ENCODE measurements around the gene ADK. TPM values are rescaled to one million over a fixed set of nuclear protein-coding genes. Genes with fewer than 3 reads are reported as not detected.
"Not testable (repeated sequence)": the region's sequence is repeated elsewhere in the genome, so short reads cannot be mapped to it uniquely, and the experiment has no call there.

ADK gene
- polyA plus RNA-seq, 1 experiment: 41.9 TPM

DNA sequence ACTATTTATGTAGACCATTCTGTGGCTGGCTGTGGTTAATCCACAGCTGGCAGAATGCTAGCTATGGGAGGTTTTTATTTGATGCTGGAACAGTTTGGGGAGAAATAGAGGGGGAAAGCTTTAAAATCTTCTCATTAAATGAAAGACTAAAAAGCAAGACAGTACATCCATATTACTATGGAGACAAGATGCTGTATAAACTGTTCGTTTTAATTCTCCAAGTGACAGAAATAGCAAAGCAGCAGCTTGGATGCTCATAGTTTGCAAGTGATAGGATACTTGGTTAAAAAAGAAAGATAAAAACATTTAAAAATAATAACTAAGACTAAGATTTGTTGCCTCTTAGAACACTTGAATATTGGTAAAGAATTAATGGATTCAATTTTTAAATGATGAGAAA lies 370.5 kb downstream of the ADK start:
- H3K27ac ChIP-seq (ENCODE audit: low read depth, low read length): no peak overlapping the region
- ChIA-PET CTCF (no interaction called here), POLR2A (no interaction called here)
- DNase-seq (ENCODE audit: low read depth, low spot score): no peak
- no peak overlapping the region for H3K4me3 ChIP-seq (ENCODE audit: low read depth, low read length)
- no peaks in the 10 kb centered on the region for H3K9me3 ChIP-seq (ENCODE audit: control insufficient read depth, insufficient read depth, low read length)
- TF ChIP-seq, protein P1, sequence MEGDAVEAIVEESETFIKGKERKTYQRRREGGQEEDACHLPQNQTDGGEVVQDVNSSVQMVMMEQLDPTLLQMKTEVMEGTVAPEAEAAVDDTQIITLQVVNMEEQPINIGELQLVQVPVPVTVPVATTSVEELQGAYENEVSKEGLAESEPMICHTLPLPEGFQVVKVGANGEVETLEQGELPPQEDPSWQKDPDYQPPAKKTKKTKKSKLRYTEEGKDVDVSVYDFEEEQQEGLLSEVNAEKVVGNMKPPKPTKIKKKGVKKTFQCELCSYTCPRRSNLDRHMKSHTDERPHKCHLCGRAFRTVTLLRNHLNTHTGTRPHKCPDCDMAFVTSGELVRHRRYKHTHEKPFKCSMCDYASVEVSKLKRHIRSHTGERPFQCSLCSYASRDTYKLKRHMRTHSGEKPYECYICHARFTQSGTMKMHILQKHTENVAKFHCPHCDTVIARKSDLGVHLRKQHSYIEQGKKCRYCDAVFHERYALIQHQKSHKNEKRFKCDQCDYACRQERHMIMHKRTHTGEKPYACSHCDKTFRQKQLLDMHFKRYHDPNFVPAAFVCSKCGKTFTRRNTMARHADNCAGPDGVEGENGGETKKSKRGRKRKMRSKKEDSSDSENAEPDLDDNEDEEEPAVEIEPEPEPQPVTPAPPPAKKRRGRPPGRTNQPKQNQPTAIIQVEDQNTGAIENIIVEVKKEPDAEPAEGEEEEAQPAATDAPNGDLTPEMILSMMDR (IDR thresholded peaks at IDR 0.05; ENCODE audit: low read depth, low read length): no peak
- H3K27me3 ChIP-seq (ENCODE audit: control insufficient read depth, insufficient read depth, low read length): no peaks in the 10 kb centered on the region

DNA sequence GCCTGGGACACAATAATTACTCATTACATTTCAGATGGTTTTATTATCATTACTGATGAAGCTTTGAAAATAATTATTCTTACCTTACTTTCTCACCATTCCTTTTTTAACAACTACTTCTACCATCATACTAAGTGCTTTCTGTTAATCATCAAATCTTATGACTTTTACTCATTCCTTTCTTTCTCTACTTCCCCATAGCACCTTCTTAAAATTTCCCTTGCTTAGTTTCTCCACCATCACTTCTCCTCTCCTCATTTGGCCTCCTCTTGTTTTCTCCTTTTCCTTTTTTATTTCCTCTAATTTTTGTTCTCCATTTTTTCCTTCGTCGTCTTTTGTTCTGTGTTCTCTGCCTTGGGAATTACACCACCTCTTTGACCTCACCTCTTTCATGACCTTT lies 372.2 kb downstream of the ADK start:
- Histone ChIP-seq H3K9me3 (ENCODE audit: control insufficient read depth, insufficient read depth, low read length) (no peaks in the 10 kb centered on the region), H3K4me3 (ENCODE audit: low read depth, low read length) (no peak overlapping the region), H3K27me3 (ENCODE audit: control insufficient read depth, insufficient read depth, low read length) (no peaks in the 10 kb centered on the region), H3K27ac (ENCODE audit: low read depth, low read length) (no peak overlapping the region)
- DNase-seq (ENCODE audit: low read depth, low spot score): no peak
- TF ChIP-seq, protein P1 (IDR thresholded peaks at IDR 0.05; ENCODE audit: low read depth, low read length): no peak
- ChIA-PET POLR2A (no interaction called here), CTCF (no interaction called here)

- CTCF ChIA-PET: no interaction called here
- H3K9me3 ChIP-seq (ENCODE audit: control insufficient read depth, insufficient read depth, low read length): no peaks in the 10 kb centered on the region
- no peak for DNase-seq (ENCODE audit: low read depth, low spot score)
- no peaks in the 10 kb centered on the region for H3K27me3 ChIP-seq (ENCODE audit: control insufficient read depth, insufficient read depth, low read length)
- H3K27ac ChIP-seq (ENCODE audit: low read depth, low read length): no peak overlapping the region
- POLR2A ChIA-PET: no interaction called here
- TF ChIP-seq, protein P1 (IDR thresholded peaks at IDR 0.05; ENCODE audit: low read depth, low read length): no peak
- no peak overlapping the region for H3K4me3 ChIP-seq (ENCODE audit: low read depth, low read length)
These were observed 374.9 kb downstream of the ADK start for GRCh38 chr10:74525885-74526284.

DNA sequence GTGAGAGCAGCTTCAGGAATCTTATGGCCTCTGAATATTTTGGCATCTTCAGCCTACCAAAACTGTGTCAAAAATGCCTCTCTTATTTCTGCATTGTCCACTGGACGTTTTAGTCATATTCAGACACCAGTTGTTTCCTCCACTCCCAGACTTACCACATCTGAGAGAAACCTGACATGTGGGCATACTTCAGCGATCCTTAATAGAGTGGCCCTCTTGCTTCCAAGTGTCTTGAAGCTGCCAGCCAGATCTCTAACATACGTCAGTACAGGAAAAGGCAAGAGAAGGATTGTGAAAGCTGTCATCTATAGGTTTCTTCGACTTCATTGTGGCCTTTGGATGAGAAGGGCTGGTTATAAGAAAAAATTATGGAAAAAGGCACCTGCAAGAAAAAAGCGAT lies 376.6 kb downstream of the ADK start:
- POLR2A ChIA-PET; DNase-seq (ENCODE audit: low read depth, low spot score): not testable (repeated sequence)

GRCh38 chr10:74529205-74529604 lies 378.2 kb downstream of the ADK start:
- Histone ChIP-seq H3K27me3 (ENCODE audit: control insufficient read depth, insufficient read depth, low read length) (no peaks in the 10 kb centered on the region), H3K9me3 (ENCODE audit: control insufficient read depth, insufficient read depth, low read length) (no peaks in the 10 kb centered on the region), H3K27ac (ENCODE audit: low read depth, low read length) (no peak overlapping the region), H3K4me3 (ENCODE audit: low read depth, low read length) (no peak overlapping the region)
- CTCF ChIA-PET: no interaction called here
- POLR2A ChIA-PET: no interaction called here
- no peak for DNase-seq (ENCODE audit: low read depth, low spot score)
- TF ChIP-seq, protein P1 (IDR thresholded peaks at IDR 0.05; ENCODE audit: low read depth, low read length): no peak

More for the DNA sequence above, 376.6 kb downstream of the ADK start:
- CTCF ChIA-PET; H3K4me3 ChIP-seq (ENCODE audit: low read depth, low read length); H3K9me3 ChIP-seq (ENCODE audit: control insufficient read depth, insufficient read depth, low read length); H3K27ac ChIP-seq (ENCODE audit: low read depth, low read length); H3K27me3 ChIP-seq (ENCODE audit: control insufficient read depth, insufficient read depth, low read length): not testable (repeated sequence)

- Histone ChIP-seq H3K27ac (ENCODE audit: low read depth, low read length) (no peak overlapping the region), H3K9me3 (ENCODE audit: control insufficient read depth, insufficient read depth, low read length) (no peaks in the 10 kb centered on the region), H3K4me3 (ENCODE audit: low read depth, low read length) (no peak overlapping the region), H3K27me3 (ENCODE audit: control insufficient read depth, insufficient read depth, low read length) (no peaks in the 10 kb centered on the region)
- TF ChIP-seq, protein P1 (IDR thresholded peaks at IDR 0.05; ENCODE audit: low read depth, low read length): no peak
- DNase-seq (ENCODE audit: low read depth, low spot score): no peak
- POLR2A ChIA-PET: no interaction called here
- CTCF ChIA-PET: no interaction called here
These were observed 380.0 kb downstream of the ADK start for GRCh38 chr10:74530981-74531380.

Measured in AG04450 (cell line).